ENCODE results near the gene EFNA2.

GRCh38 chr19:1259206-1259875 lies 26.3 kb upstream of the EFNA2 start:
- TF ChIP-seq, protein P1, sequence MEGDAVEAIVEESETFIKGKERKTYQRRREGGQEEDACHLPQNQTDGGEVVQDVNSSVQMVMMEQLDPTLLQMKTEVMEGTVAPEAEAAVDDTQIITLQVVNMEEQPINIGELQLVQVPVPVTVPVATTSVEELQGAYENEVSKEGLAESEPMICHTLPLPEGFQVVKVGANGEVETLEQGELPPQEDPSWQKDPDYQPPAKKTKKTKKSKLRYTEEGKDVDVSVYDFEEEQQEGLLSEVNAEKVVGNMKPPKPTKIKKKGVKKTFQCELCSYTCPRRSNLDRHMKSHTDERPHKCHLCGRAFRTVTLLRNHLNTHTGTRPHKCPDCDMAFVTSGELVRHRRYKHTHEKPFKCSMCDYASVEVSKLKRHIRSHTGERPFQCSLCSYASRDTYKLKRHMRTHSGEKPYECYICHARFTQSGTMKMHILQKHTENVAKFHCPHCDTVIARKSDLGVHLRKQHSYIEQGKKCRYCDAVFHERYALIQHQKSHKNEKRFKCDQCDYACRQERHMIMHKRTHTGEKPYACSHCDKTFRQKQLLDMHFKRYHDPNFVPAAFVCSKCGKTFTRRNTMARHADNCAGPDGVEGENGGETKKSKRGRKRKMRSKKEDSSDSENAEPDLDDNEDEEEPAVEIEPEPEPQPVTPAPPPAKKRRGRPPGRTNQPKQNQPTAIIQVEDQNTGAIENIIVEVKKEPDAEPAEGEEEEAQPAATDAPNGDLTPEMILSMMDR (IDR thresholded peaks at IDR 0.05), result no peak
- TF ChIP-seq POLR2A (IDR thresholded peaks at IDR 0.05), result peak in 1 of 2 donors; percentile 34
